ENCODE measurements around the gene ABI1. TPM values are rescaled to one million over a fixed set of nuclear protein-coding genes. Genes with fewer than 3 reads are reported as not detected.

ABI1 gene
- total RNA-seq, 1 experiment from 2014 or later: 36.9 TPM

- no peak overlapping the region for H3K27ac Mint-ChIP-seq
- no peak for DNase-seq
- no peak overlapping the region for H3K4ac ChIP-seq (ENCODE audit: low read depth, low read length)
- H3K4me3 Mint-ChIP-seq: no peak overlapping the region
- H3K9me3 Mint-ChIP-seq: peaks cover 12 to 18% of the 10 kb centered on the region in 2 experiments; a peak in 4 of 5 replicates
- no peaks in the 10 kb centered on the region for H3K23me2 ChIP-seq (ENCODE audit: insufficient read length, low read depth, low read length, poor library complexity, severe bottlenecking)
- H3K9me3 ChIP-seq (ENCODE audit: control insufficient read depth, low read depth, low read length): no peaks in the 10 kb centered on the region
- H2AFZ ChIP-seq (ENCODE audit: low read length): no peak overlapping the region
- peaks cover 0 to 23% (median 18%) of the 10 kb centered on the region in 3 experiments; a peak in 5 of 7 replicates for H3K36me3 Mint-ChIP-seq (ENCODE audit: insufficient read depth in 1 of 3, low read depth in 3 of 3)
- no peaks in the 10 kb centered on the region for H3K27me3 ChIP-seq (ENCODE audit: insufficient read depth, low read length)
- WGBS (ENCODE audit: extremely low coverage, insufficient read length, low lambda C conversion rate): no CpG with 5 or more reads among the region's 4 CpGs
- H3K14ac ChIP-seq (ENCODE audit: insufficient read depth, low read length): no peak overlapping the region
- no peak overlapping the region for H2BK5ac ChIP-seq (ENCODE audit: insufficient read length, low read length)
- H2AK5ac ChIP-seq (ENCODE audit: insufficient read length, low read length): no peak overlapping the region
- no peak overlapping the region for H2BK12ac ChIP-seq (ENCODE audit: insufficient read length, low read depth, low read length)
- peaks cover 5% of the 10 kb centered on the region; the same call in 1 of the 2 replicates for H3K4me1 ChIP-seq (ENCODE audit: insufficient read depth, low read length)
- H3K4me1 Mint-ChIP-seq: peaks cover 20 to 21% of the 10 kb centered on the region in 2 experiments
- no peak for TF ChIP-seq CTCF (conservative IDR thresholded peaks at IDR 0.05)
- H3K27me3 Mint-ChIP-seq (ENCODE audit: low read depth): no peaks in the 10 kb centered on the region
- no peak overlapping the region for H2BK15ac ChIP-seq (ENCODE audit: low read depth, low read length)
- H2BK120ac ChIP-seq (ENCODE audit: low read depth, low read length, poor library complexity, severe bottlenecking): no peak overlapping the region
- no peak overlapping the region for H4K8ac ChIP-seq (replicated peaks; ENCODE audit: insufficient read length, low read depth, low read length)
- no peak overlapping the region for H3T11ph ChIP-seq (ENCODE audit: low read length)
- no peak overlapping the region for H4K91ac ChIP-seq (ENCODE audit: insufficient read length, low read depth, low read length)
- no peak overlapping the region for H3K9ac ChIP-seq (ENCODE audit: extremely low read depth, insufficient read length, low read length)
- H3K56ac ChIP-seq (ENCODE audit: insufficient read length, low read depth, low read length): no peak overlapping the region
- H4K5ac ChIP-seq (ENCODE audit: insufficient read length, low read depth, low read length): no peak overlapping the region
- H4K20me1 ChIP-seq (ENCODE audit: control insufficient read depth, insufficient read depth, insufficient read length): no peaks in the 10 kb centered on the region
- H3K23ac ChIP-seq (ENCODE audit: insufficient read length, low read depth, low read length): no peak overlapping the region
- H3K79me2 ChIP-seq (ENCODE audit: insufficient read depth, low read length): peaks cover 2% of the 10 kb centered on the region; the same call in 1 of the 2 replicates
- H2BK20ac ChIP-seq (ENCODE audit: low read depth, low read length, poor library complexity, severe bottlenecking): no peak overlapping the region
- H3K27ac ChIP-seq (ENCODE audit: insufficient read length, low read depth, low read length): no peak overlapping the region
- H3K18ac ChIP-seq (ENCODE audit: insufficient read length, low read depth, low read length): no peak overlapping the region
- no peaks in the 10 kb centered on the region for H3K79me1 ChIP-seq (ENCODE audit: insufficient read depth, low read depth, low read length, poor library complexity, severe bottlenecking)
- no peak overlapping the region for H3K4me2 ChIP-seq (ENCODE audit: insufficient read depth, insufficient read length, low read length)
Measured at GRCh38 chr10:26799342-26799741, 61.4 kb downstream of the ABI1 start.

All from H9 (cell line).